COLO668 (cell line): ENCODE results near the gene CISH.

Experiments used
- DNase-seq: peaks from one replicate; lab custom pipeline; 2025; ENCODE audit not compliant: unreplicated experiment; lab: John Stamatoyannopoulos, UW

CISH gene

GRCh38 chr3:50599716-50600118 is 11.9 kb downstream of the CISH start:
- DNase-seq: no peak

GRCh38 chr3:50599115-50599715 is 12.4 kb downstream of the CISH start:
- DNase-seq: no peak

DNA sequence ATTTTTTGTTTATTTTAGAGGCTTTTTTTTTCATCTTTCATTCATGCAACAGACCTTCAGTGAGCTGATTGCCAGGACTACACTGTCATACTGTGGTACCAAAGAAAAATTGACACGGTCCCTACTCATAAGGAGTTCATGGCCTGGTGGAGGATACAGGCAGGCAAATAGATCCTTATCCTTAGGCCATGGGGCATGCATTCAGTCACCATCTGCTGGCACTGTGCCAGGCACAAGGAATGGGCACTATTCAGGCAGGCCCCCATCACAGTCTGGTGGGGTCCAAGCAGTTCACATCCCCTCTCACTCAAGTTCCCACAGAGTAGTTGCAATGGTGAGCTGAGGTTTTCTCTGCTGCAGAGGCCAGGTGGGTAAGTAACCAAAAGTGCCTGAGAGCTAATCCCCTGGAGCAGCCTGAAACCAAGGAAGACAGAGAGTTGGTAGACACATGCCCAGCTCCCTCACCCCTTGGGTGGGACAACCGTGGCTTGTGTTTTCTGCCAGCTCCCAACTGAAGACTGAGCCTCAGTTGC is 17.3 kb downstream of the CISH start:
- no peak for DNase-seq

DNA sequence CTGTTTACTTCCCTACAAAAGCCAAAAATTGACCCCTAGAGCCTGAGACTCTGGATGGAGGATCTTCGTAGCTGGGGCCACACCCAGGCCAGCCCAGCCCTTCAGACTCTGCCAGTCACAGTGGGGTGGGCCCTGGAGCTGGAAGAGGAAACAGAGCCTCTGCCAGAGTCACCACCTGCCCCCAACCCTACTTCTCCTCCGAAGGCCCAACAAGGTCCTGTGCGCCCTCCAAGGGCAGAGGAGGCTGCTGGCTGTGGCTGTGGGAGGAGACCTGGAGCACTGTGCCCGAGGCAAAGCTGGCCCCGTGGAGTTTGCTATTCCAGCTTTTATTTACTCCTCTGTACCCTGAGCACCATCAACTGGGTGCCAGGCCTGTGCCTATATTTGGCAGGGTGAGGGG is 19.0 kb downstream of the CISH start:
- no peak for DNase-seq

GRCh38 chr3:50591196-50591741 is 20.3 kb downstream of the CISH start:
- DNase-seq: no peak

GRCh38 chr3:50588759-50589433 is 22.7 kb downstream of the CISH start:
- DNase-seq: no peak

DNA sequence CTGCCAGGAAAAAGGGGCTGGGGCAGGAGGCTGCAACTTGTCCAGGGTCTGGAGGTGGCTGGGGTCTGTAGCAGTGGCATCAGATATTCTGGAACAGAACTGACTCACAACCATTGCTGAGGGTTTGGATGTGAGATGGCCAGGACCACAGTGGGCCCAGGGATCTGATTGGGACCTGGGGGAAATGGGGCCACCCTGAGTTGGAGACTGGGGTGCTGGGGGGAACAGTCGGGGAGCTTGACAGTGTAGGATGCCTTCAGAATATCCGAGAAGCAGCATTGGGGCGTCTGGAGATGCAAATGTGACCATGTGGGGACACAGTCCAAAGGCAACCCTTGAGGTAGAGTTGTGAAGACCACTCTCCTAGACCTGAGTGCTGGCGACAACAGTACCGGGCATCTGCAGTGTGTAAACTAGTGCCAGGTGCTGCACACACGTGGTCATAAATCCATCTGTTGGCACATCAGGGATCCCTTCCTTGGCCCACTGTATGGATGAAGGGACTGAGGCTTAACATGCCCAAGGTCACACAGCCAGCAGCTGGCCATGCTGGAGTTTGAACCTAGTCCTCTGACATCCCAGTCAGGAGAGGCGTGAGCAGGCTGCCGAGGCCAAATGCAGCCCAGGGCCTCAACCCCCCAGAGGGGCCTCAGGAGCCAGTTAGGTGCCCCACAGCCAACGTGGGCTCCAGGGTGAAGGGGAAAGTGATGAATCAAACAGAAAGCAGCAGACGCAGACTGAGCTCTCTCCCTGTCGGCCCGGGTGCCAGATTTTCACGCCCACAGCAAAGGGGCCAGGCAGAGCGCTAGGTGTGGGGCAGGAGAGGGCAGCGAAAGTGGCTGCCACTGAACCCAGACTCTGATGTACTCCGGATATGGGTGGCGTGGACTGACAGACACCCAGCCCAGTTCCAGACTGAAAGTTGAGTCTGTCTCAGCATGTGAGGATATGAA is 23.5 kb downstream of the CISH start:
- DNase-seq: no peak

- no peak for DNase-seq
Measured at GRCh38 chr3:50587373-50587772, 24.2 kb downstream of the CISH start.

DNA sequence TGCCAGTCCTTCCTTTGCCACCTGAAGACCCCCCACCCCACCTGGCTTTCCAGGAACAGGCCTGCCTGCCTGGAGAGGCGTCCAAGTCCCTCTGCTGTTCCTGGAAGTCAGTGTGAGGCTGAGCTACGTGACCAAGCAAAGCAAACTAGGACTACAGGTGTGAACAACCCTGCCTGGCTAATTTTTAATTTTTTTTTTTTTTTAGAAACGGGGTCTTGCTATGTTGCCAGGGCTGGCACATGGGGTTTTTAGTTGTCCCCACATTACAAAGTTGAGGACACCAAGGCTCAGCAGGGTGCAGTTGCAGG is 24.9 kb downstream of the CISH start:
- no peak for DNase-seq

DNA sequence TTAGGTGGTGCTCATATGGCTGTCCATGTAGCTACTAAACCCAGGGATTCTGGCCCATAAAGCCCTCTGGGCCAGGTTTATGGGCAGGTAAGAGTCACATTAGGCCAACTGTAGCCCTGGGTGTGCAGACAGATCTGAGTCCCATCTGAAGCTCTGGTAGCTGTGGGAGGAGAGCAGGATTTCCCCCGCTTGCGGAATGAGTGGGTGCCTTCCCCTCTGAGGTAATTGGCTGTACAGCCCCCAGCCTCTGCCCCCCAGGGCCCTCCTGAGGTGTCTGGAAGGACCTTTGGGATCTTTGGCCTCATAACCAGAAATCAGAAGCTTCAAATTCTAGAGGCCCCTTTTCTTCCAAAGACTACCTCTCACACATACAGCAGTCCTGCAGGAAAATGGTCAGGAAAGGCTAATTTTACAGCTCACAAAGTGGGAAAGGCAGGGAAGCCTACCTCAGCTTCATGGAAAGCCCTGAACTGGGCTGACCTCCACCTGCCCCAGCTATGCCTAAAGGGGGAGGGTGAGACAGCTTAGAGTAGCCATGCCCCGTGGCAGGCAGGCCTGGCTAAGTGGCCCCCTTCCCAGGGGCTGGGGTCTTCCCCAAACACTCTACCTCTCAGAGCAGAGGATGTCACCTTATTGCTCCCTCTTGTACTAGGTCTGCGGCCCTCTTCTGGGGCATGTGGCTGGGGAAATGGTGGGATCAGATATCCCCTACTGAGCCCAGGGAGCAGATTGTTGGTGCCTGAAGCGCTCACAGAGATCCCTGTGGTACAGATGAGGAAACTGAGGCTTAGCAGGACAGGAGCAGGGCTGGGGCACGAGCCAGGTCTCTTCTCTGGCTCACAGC is 25.4 kb downstream of the CISH start:
- no peak for DNase-seq

- DNase-seq: no peak
Measured at GRCh38 chr3:50584391-50584790, 27.2 kb downstream of the CISH start.

GRCh38 chr3:50583897-50584296 is 27.7 kb downstream of the CISH start:
- DNase-seq: no peak

DNA sequence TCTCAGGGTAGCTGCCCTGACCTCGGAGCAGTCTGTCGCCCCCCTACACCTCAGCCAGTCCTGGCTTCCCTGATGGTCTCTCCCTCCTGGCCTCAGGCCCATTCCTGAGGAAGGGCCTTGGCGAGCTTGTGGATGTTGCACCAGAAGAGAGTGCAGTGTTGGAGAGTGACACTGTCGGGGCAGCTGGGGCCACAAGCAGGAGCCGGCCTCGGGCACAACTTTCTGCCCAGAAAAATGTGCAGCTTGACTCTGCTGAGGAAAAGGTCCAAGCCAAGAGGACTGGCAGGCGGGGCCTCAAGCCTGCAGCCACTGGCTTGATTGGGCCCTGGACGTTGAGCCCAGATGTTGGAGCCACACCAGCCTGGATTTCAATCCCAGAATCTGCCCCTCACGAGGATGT is 29.5 kb downstream of the CISH start:
- no peak for DNase-seq

DNA sequence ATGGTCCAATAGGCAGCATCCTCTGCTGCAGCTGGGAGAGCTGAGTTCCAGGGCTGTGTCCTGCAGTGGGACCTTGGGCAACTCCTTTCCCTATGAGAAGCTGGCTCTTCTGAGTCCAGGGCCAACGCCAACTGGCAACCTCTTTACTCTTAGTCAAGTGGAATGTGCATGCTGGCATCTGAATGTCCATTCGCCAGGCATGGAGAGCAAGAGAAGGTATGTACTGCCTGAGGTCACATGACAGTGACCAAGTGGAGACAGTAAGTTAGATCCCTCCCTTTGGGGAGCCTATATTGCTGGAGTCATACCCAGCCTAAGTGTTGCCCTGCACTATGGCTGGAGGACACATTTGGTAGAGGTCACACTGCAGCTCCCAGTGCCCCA is 30.1 kb downstream of the CISH start:
- no peak for DNase-seq

DNA sequence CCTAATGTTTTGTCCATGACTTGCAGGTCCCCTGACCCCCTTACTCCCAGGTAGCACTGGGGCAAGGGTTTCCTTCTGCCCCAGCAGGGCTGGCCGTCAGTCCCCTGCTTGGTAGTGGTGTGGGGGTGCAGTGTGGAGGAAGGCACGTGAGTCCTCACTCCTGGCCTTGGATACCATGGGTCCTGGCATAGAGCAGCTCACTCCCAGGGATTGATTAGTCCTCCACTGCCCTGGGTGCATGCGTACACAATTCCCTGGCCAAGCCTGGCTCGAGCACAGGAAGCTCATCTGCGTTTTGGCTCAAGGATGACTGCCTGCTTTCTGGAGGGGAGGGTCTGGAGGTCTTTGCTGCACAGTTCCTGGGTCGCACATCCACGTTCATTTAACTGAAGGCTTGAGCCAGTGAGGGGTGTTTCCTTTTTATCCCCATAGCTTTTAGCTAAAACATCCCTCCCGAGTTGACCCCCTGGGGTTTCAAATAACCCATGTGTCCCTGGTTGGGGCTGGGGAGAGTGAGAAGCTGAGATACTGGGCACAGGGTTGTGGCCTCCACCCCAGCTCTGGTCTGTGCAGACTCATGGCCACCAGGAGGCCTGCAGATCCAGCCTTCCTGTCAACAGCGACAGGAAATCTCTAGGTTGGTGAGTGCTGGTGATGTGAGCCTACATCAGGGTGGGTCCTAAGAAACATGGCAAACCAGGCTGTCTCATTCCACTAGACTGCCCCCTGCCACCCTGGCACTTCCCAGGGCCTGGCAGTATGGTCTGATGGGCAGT is 30.7 kb downstream of the CISH start:
- DNase-seq: no peak

- no peak for DNase-seq
Measured at GRCh38 chr3:50577348-50577747, 34.2 kb downstream of the CISH start.

DNA sequence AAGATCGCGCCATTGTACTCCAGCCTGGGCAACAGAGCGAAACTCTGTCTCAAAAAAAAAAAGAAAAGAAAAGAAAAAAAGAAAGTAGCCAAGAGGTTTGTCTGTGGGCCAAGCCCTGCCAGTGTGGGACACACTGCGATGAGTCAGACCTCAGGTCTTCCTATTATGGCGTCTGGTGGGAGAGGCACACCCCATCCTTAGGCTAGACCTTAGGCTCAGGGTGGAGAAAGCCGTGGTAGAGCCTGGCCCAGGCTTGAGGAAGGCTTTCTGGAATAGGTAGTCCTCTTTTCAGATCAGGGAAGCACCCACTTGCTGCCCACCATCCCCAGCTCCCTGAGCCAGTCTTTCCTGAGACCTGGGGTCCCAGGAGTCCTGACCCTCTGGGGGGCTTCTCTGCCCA is 36.2 kb downstream of the CISH start:
- no peak for DNase-seq

DNA sequence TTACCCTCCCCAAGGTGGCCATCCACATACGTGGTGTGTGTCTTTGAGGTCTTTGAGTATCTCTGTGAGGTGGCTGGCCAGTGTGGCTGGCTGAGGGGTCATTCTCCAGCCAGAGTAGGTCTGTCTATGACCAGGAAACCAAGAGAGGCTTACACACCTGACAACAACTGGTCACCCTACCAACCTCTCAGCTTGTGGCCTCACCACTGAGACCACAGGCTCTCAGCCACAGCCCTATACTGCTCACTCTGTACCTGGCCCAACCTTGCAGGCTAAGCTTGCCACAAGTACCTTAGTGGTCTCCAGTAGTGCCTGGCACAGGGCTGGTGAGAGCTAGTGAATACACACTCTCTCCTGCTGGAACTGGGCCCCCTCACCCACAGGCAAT is 37.1 kb downstream of the CISH start:
- DNase-seq: no peak

DNA sequence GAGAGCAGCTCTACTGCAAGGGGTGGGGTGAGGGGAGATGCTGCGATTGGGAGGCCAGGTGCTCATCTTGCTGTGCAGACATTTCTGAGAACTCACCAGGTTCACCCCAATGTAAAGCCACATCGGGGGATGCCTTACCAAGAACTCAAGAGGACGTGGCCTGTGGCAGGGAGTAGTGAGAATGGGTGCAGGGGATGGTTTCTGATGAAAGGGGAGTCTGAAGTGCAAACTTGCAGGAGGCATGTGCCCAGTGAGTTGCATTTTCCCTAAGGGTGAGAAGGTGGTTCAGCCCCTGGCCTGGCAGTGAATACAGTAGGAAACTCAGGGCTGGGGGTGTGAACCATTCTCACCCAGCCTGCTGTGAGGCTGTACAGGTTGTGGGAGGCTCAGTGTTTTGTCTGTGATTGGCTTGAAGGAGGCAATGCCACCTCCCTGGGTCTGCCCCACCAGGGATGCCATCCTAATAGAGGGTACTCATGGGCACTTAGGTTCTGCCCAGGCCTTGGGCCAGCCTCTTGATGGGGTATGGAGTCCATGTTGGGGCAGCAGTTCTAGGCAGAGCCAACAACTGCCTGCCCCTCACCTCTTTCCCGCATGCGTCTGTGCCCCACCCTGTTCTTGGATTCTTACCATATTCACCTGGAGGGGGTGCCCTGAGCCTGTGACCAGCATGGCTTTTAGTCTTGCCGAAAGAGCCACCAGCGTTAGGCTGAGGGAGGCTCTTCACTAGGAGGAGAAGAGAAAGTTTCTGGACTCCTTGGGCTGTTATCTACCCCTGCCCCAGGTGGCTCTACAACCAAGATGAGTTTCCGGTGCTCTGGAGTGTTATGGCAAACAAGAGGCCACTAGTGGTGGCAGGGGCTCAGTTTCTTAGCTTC is 37.8 kb downstream of the CISH start:
- DNase-seq: no peak
